K562 (cell line): ENCODE data around the gene RO60. TPM values are rescaled to one million over a fixed set of nuclear protein-coding genes. Genes with fewer than 3 reads are reported as not detected.

Source experiments
- CSDE1 ChIP-seq, 2 experiments: fragments of 450-650 bp; IDR thresholded peaks; 2 replicates each; pipeline ENCODE4 v1.6.1; 2016; ENCODE audit warnings: mild to moderate bottlenecking in 1 of 2
- KDM5B ChIP-seq: fragments of 200-600 bp; sonication (generic); IDR thresholded peaks from 2 replicates; pipeline ENCODE4 v1.6.1; 2012; ENCODE audit warnings: low read depth, mild to moderate bottlenecking, moderate library complexity, low read length, control low read depth, inconsistent platforms; ENCODE audit not compliant: insufficient replicate concordance
- MEIS2 ChIP-seq: fragments of 450-650 bp; IDR thresholded peaks from 2 replicates; pipeline ENCODE4 v1.6.1; 2014; ENCODE audit warnings: mild to moderate bottlenecking; ENCODE audit not compliant: partially characterized antibody
- TEAD1 ChIP-seq, 2 experiments: fragments of 450-650 bp in 1 of 2; sonication (generic) in 1 of 2; formaldehyde crosslinking; IDR thresholded peaks; 2 replicates each; pipeline versions ENCODE4 v1.4.0 to v1.8.0; 2020 to 2022; ENCODE audit warnings: mild to moderate bottlenecking in 2 of 2, missing genetic modification reagents in 1 of 2
- polyA plus RNA-seq, 8 experiments: library from polyadenylated mRNA; depleted of rRNA in 4 of 8; stranded (reverse) in 5 of 8; unstranded in 3 of 8; fragments of >200 nt; fragmentation: Nextera tagmentation in 2 of 8; fragmentation: Illumina TruSeq in 1 of 8; extraction: Ambion mirVana in 2 of 8; extraction: Trizol in 1 of 8; gene quantifications; 2 replicates each; pipeline versions ENCODE4 v1.2.1 to v1.2.3, GENCODE V29; 2011 to 2014; ENCODE audit warnings: inconsistent platforms in 1 of 8, missing spikeins in 1 of 8
- total RNA-seq, 7 experiments: library from RNA; depleted of rRNA in 6 of 7; stranded (reverse); fragments of >200 nt in 6 of 7; fragmentation: Illumina TruSeq in 2 of 7; extraction: Trizol in 2 of 7; gene quantifications; 2 replicates each; pipeline versions ENCODE4 v1.2.1 to v1.2.3, GENCODE V29; 2011 to 2021; ENCODE audit warnings: low replicate concordance in 1 of 7
- TF ChIP-seq, protein P1 (sequence below): fragments of 200-600 bp; sonication (generic); IDR thresholded peaks from one replicate; pipeline ENCODE4 v1.6.1; 2012; ENCODE audit warnings: mild to moderate bottlenecking, low read depth, low read length, inconsistent platforms
- TF ChIP-seq, protein P2 (sequence below): fragments of 450-650 bp; conservative IDR thresholded peaks from 2 replicates; pipeline ENCODE4 v1.6.1; 2016; ENCODE audit warnings: missing genetic modification characterization, low read depth, mild to moderate bottlenecking, missing compliant biosample characterization, moderate library complexity
- TF ChIP-seq, protein P3 (sequence below): sonication (generic); formaldehyde crosslinking; IDR thresholded peaks from 2 replicates; pipeline ENCODE4 v1.8.0; 2023; ENCODE audit warnings: missing genetic modification reagents, mild to moderate bottlenecking, borderline replicate concordance

RO60 gene
- total and polyA plus RNA-seq, 9 of the 15 experiments (the other 6 are each of a cell fraction or from before 2014, with no cell fraction given) = 24.9 to 187 (median 101) TPM

DNA sequence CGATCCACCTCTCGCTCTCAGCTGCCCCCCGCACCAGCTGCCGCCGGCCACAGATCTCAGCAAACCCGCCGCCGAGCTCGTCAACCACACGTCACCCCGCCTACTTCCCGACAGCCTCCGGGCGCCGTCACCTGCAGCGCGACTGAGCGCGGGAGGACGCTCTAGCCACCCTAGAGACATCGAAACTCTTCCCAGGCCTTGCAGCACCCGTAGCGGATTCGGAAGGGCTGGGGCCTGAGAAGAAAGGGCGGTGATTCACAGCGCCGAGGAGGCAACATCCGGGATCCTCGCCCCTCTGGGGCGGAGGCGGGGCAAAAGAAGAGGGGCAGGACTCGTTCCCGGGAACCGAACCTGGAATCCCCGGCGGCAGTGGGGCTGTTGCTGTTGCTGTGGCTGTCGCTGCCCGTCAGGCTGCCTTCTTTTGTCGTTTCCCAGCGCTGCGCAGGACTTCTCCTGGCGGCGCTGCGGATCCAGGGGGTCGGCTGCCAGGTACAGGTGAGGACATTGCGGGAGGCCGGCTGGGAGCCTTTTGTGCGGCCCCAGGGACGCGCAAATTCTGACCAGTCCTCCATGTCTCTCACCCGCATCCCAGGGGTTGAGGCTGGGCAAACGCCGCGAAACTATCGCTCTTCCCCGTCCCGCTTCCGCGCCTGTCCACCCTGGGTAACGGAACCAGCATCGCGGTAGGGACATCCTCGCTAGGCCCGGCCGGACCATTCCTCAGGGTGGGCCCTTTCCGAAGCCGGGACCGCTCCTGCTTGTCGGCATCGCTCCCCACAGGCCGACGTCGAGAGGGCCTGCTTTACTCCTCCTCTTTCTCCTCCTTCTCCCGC lies at the start of gene RO60, which contains the start of gene UCHL5 (continued):
- TF ChIP-seq, protein P1, sequence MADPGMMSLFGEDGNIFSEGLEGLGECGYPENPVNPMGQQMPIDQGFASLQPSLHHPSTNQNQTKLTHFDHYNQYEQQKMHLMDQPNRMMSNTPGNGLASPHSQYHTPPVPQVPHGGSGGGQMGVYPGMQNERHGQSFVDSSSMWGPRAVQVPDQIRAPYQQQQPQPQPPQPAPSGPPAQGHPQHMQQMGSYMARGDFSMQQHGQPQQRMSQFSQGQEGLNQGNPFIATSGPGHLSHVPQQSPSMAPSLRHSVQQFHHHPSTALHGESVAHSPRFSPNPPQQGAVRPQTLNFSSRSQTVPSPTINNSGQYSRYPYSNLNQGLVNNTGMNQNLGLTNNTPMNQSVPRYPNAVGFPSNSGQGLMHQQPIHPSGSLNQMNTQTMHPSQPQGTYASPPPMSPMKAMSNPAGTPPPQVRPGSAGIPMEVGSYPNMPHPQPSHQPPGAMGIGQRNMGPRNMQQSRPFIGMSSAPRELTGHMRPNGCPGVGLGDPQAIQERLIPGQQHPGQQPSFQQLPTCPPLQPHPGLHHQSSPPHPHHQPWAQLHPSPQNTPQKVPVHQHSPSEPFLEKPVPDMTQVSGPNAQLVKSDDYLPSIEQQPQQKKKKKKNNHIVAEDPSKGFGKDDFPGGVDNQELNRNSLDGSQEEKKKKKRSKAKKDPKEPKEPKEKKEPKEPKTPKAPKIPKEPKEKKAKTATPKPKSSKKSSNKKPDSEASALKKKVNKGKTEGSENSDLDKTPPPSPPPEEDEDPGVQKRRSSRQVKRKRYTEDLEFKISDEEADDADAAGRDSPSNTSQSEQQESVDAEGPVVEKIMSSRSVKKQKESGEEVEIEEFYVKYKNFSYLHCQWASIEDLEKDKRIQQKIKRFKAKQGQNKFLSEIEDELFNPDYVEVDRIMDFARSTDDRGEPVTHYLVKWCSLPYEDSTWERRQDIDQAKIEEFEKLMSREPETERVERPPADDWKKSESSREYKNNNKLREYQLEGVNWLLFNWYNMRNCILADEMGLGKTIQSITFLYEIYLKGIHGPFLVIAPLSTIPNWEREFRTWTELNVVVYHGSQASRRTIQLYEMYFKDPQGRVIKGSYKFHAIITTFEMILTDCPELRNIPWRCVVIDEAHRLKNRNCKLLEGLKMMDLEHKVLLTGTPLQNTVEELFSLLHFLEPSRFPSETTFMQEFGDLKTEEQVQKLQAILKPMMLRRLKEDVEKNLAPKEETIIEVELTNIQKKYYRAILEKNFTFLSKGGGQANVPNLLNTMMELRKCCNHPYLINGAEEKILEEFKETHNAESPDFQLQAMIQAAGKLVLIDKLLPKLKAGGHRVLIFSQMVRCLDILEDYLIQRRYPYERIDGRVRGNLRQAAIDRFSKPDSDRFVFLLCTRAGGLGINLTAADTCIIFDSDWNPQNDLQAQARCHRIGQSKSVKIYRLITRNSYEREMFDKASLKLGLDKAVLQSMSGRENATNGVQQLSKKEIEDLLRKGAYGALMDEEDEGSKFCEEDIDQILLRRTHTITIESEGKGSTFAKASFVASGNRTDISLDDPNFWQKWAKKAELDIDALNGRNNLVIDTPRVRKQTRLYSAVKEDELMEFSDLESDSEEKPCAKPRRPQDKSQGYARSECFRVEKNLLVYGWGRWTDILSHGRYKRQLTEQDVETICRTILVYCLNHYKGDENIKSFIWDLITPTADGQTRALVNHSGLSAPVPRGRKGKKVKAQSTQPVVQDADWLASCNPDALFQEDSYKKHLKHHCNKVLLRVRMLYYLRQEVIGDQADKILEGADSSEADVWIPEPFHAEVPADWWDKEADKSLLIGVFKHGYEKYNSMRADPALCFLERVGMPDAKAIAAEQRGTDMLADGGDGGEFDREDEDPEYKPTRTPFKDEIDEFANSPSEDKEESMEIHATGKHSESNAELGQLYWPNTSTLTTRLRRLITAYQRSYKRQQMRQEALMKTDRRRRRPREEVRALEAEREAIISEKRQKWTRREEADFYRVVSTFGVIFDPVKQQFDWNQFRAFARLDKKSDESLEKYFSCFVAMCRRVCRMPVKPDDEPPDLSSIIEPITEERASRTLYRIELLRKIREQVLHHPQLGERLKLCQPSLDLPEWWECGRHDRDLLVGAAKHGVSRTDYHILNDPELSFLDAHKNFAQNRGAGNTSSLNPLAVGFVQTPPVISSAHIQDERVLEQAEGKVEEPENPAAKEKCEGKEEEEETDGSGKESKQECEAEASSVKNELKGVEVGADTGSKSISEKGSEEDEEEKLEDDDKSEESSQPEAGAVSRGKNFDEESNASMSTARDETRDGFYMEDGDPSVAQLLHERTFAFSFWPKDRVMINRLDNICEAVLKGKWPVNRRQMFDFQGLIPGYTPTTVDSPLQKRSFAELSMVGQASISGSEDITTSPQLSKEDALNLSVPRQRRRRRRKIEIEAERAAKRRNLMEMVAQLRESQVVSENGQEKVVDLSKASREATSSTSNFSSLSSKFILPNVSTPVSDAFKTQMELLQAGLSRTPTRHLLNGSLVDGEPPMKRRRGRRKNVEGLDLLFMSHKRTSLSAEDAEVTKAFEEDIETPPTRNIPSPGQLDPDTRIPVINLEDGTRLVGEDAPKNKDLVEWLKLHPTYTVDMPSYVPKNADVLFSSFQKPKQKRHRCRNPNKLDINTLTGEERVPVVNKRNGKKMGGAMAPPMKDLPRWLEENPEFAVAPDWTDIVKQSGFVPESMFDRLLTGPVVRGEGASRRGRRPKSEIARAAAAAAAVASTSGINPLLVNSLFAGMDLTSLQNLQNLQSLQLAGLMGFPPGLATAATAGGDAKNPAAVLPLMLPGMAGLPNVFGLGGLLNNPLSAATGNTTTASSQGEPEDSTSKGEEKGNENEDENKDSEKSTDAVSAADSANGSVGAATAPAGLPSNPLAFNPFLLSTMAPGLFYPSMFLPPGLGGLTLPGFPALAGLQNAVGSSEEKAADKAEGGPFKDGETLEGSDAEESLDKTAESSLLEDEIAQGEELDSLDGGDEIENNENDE = peak; percentile 26
- TF ChIP-seq, protein P2, sequence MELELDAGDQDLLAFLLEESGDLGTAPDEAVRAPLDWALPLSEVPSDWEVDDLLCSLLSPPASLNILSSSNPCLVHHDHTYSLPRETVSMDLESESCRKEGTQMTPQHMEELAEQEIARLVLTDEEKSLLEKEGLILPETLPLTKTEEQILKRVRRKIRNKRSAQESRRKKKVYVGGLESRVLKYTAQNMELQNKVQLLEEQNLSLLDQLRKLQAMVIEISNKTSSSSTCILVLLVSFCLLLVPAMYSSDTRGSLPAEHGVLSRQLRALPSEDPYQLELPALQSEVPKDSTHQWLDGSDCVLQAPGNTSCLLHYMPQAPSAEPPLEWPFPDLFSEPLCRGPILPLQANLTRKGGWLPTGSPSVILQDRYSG = no peak
- TF ChIP-seq, protein P3, sequence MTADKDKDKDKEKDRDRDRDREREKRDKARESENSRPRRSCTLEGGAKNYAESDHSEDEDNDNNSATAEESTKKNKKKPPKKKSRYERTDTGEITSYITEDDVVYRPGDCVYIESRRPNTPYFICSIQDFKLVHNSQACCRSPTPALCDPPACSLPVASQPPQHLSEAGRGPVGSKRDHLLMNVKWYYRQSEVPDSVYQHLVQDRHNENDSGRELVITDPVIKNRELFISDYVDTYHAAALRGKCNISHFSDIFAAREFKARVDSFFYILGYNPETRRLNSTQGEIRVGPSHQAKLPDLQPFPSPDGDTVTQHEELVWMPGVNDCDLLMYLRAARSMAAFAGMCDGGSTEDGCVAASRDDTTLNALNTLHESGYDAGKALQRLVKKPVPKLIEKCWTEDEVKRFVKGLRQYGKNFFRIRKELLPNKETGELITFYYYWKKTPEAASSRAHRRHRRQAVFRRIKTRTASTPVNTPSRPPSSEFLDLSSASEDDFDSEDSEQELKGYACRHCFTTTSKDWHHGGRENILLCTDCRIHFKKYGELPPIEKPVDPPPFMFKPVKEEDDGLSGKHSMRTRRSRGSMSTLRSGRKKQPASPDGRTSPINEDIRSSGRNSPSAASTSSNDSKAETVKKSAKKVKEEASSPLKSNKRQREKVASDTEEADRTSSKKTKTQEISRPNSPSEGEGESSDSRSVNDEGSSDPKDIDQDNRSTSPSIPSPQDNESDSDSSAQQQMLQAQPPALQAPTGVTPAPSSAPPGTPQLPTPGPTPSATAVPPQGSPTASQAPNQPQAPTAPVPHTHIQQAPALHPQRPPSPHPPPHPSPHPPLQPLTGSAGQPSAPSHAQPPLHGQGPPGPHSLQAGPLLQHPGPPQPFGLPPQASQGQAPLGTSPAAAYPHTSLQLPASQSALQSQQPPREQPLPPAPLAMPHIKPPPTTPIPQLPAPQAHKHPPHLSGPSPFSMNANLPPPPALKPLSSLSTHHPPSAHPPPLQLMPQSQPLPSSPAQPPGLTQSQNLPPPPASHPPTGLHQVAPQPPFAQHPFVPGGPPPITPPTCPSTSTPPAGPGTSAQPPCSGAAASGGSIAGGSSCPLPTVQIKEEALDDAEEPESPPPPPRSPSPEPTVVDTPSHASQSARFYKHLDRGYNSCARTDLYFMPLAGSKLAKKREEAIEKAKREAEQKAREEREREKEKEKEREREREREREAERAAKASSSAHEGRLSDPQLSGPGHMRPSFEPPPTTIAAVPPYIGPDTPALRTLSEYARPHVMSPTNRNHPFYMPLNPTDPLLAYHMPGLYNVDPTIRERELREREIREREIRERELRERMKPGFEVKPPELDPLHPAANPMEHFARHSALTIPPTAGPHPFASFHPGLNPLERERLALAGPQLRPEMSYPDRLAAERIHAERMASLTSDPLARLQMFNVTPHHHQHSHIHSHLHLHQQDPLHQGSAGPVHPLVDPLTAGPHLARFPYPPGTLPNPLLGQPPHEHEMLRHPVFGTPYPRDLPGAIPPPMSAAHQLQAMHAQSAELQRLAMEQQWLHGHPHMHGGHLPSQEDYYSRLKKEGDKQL (CRISPR knock-in tag) = no peak
- TF ChIP-seq CSDE1 (IDR thresholded peaks at IDR 0.05) = peak in 1 of 2 experiments; percentile 66; a peak in 1 of 4 replicates
- TF ChIP-seq MEIS2 = peak; percentile 89
- TF ChIP-seq TEAD1 (CRISPR knock-in tag; IDR thresholded peaks at IDR 0.05) = peak in 1 of 2 experiments; percentile 73; a peak in 2 of 4 replicates
- TF ChIP-seq KDM5B = peak; percentile 74
